HepG2 (cell line): ENCODE results near the gene RPL34. TPM values are rescaled to one million over a fixed set of nuclear protein-coding genes. Genes with fewer than 3 reads are reported as not detected.

ENCODE experiments used
- ATAC-seq: fragments of 200-7000 bp; cut with Tn5 transposase; 3 replicates; pipeline ENCODE4 v1.9.1; 2020; ENCODE audit warnings: mild to moderate bottlenecking, moderate library complexity
- BruUV-seq: library from RNA; stranded (reverse); fragments of 400-500 nt; replicated peaks from 2 replicates; lab custom pipeline; 2021; lab: Mats Ljungman, UMichigan
- CTCF ChIA-PET: fragments of 300-600 bp; formaldehyde crosslinking; extraction: SDS; loops from one replicate; lab custom pipeline; 2021; ENCODE audit warnings: low total read pairs, inconsistent platforms, low intra/inter-chr PET ratio; lab: Yijun Ruan, JAX
- POLR2A ChIA-PET: fragments of 350-600 bp; sonication (Branson Sonifier 250); formaldehyde crosslinking; loops from one replicate; lab custom pipeline; 2020; ENCODE audit warnings: antibody characterized with exemption, inconsistent platforms; lab: Yijun Ruan, JAX
- DNase-seq: peaks from one replicate; pipeline ENCODE4 v3.0.0-alpha.2; 2015; ENCODE audit warnings: low spot score
- FAIRE-seq: peaks from 3 replicates; lab custom pipeline; 2011; peaks lifted over from hg19 to GRCh38; lab: Jason Lieb, UNC
- H2AFZ ChIP-seq: one replicate; pipeline ENCODE4 v1.6.1; 2011; ENCODE audit warnings: low read length, inconsistent platforms
- H3K27ac ChIP-seq: fragments of 300-600 bp; 3 replicates; pipeline ENCODE4 v1.8.0; 2011; ENCODE audit warnings: mixed run types, mild to moderate bottlenecking, mixed read lengths, low read length, inconsistent platforms; ENCODE audit not compliant: insufficient read depth; ENCODE audit errors: extremely low read length
- H3K27me3 ChIP-seq, 2 experiments: fragments of 200-600 bp in 1 of 2; 2 replicates in 1 of 2; 3 replicates in 1 of 2; pipeline versions ENCODE4 v1.6.0 to v1.8.0; 2011; ENCODE audit warnings: low read length in 2 of 2, mild to moderate bottlenecking in 2 of 2, moderate library complexity in 2 of 2, inconsistent platforms in 1 of 2; ENCODE audit not compliant: insufficient read depth in 2 of 2, control insufficient read depth in 1 of 2
- H3K36me3 ChIP-seq, 2 experiments: fragments of 200-600 bp in 1 of 2; replicated peaks in 1 of 2; 2 replicates in 1 of 2; 3 replicates in 1 of 2; pipeline versions ENCODE4 v1.5.1 to v1.8.0; 2011; ENCODE audit warnings: low read length in 2 of 2, inconsistent platforms in 1 of 2; ENCODE audit not compliant: insufficient read depth in 2 of 2, control insufficient read depth in 1 of 2
- H3K4me1 ChIP-seq: 2 replicates; pipeline ENCODE4 v1.5.1; 2012; ENCODE audit warnings: low read length, inconsistent platforms; ENCODE audit not compliant: insufficient read depth
- H3K4me2 ChIP-seq: 2 replicates; pipeline ENCODE4 v1.6.0; 2011; ENCODE audit warnings: low read depth, low read length, inconsistent platforms
- H3K4me3 ChIP-seq, 3 experiments: fragments of 200-600 bp in 1 of 3; sonication (generic), shearing (Covaris generic) in 1 of 3; replicated peaks in 1 of 3; 2 replicates each; pipeline ENCODE4 v1.5.1; 2011 to 2016; ENCODE audit warnings: low read length in 3 of 3, inconsistent platforms in 2 of 3, low read depth in 2 of 3, mild to moderate bottlenecking in 2 of 3, control low read depth in 1 of 3, mixed read lengths in 1 of 3; ENCODE audit not compliant: insufficient read depth in 1 of 3
- H3K79me2 ChIP-seq: one replicate; pipeline ENCODE4 v1.6.1; 2011; ENCODE audit warnings: low read length, inconsistent platforms; ENCODE audit not compliant: insufficient read depth
- H3K9ac ChIP-seq: 2 replicates; pipeline ENCODE4 v1.6.0; 2011; ENCODE audit warnings: mild to moderate bottlenecking, low read depth, low read length, inconsistent platforms; ENCODE audit not compliant: insufficient read depth
- H3K9me3 ChIP-seq: 2 replicates; pipeline ENCODE4 v1.5.1; 2012; ENCODE audit warnings: mild to moderate bottlenecking, low read length
- H4K20me1 ChIP-seq: 2 replicates; pipeline ENCODE4 v1.6.0; 2011; ENCODE audit warnings: inconsistent platforms, mild to moderate bottlenecking, low read length, moderate library complexity; ENCODE audit not compliant: insufficient read depth
- ETV5 ChIP-seq: IDR thresholded peaks from 2 replicates; pipeline ENCODE4 v1.6.1; 2018; ENCODE audit warnings: missing biosample characterization, missing genetic modification reagents, inconsistent platforms, borderline replicate concordance
- FOXK1 ChIP-seq: sonication (generic); formaldehyde crosslinking; IDR thresholded peaks from 2 replicates; pipeline ENCODE4 v1.4.0; 2020; ENCODE audit warnings: low read depth, missing genetic modification reagents, borderline replicate concordance
- FOXP4 ChIP-seq: sonication (generic); formaldehyde crosslinking; IDR thresholded peaks from 2 replicates; pipeline ENCODE4 v1.4.0; 2020; ENCODE audit warnings: missing genetic modification reagents
- GATAD2A ChIP-seq: IDR thresholded peaks from 2 replicates; pipeline ENCODE4 v1.6.1; 2016
- HMG20A ChIP-seq: IDR thresholded peaks from 2 replicates; pipeline ENCODE4 v1.6.1; 2016; ENCODE audit warnings: borderline replicate concordance
- IRF1 ChIP-seq: sonication (generic); formaldehyde crosslinking; IDR thresholded peaks from 2 replicates; pipeline ENCODE4 v1.4.0; 2020; ENCODE audit warnings: low read depth, mild to moderate bottlenecking, missing genetic modification reagents
- LBX2 ChIP-seq: sonication (generic); formaldehyde crosslinking; IDR thresholded peaks from 2 replicates; pipeline ENCODE4 v1.5.0; 2020; ENCODE audit warnings: missing genetic modification reagents, mild to moderate bottlenecking, borderline replicate concordance
- NFATC3 ChIP-seq: sonication (generic); formaldehyde crosslinking; IDR thresholded peaks from 2 replicates; pipeline ENCODE4 v1.5.1; 2020; ENCODE audit warnings: mild to moderate bottlenecking, missing genetic modification reagents
- PAWR ChIP-seq: sonication (generic); formaldehyde crosslinking; IDR thresholded peaks from 2 replicates; pipeline ENCODE4 v1.4.0; 2020; ENCODE audit warnings: missing genetic modification reagents, mild to moderate bottlenecking, borderline replicate concordance
- SMAD1 ChIP-seq: sonication (generic); formaldehyde crosslinking; IDR thresholded peaks from 2 replicates; pipeline ENCODE4 v1.4.0; 2020; ENCODE audit warnings: missing genetic modification reagents, low read depth, mild to moderate bottlenecking, borderline replicate concordance
- SMYD3 ChIP-seq: sonication (generic); formaldehyde crosslinking; IDR thresholded peaks from 2 replicates; pipeline ENCODE4 v1.8.1; 2023; ENCODE audit warnings: mild to moderate bottlenecking, missing genetic modification reagents
- STAG1 ChIP-seq: sonication (generic); formaldehyde crosslinking; IDR thresholded peaks from 2 replicates; pipeline ENCODE4 v1.4.0; 2020; ENCODE audit warnings: missing genetic modification reagents
- ZFX ChIP-seq: sonication (generic); formaldehyde crosslinking; IDR thresholded peaks from 2 replicates; pipeline ENCODE4 v1.4.0; 2020; ENCODE audit warnings: mild to moderate bottlenecking, low read depth, missing genetic modification reagents, moderate library complexity
- ZKSCAN5 ChIP-seq: sonication (generic); formaldehyde crosslinking; IDR thresholded peaks from 2 replicates; pipeline ENCODE4 v1.5.1; 2020; ENCODE audit warnings: mild to moderate bottlenecking, missing genetic modification reagents
- ZNF12 ChIP-seq: sonication (generic); formaldehyde crosslinking; IDR thresholded peaks from 2 replicates; pipeline ENCODE4 v1.5.0; 2020; ENCODE audit warnings: missing genetic modification reagents
- ZNF552 ChIP-seq: sonication (generic); formaldehyde crosslinking; IDR thresholded peaks from 2 replicates; pipeline ENCODE4 v1.9.0; 2022; ENCODE audit warnings: missing genetic modification reagents, mild to moderate bottlenecking, borderline replicate concordance
- ZNF570 ChIP-seq: sonication (generic); formaldehyde crosslinking; IDR thresholded peaks from 2 replicates; pipeline ENCODE4 v1.4.0; 2020; ENCODE audit warnings: mild to moderate bottlenecking, missing genetic modification reagents, borderline replicate concordance
- ZNF607 ChIP-seq: sonication (generic); formaldehyde crosslinking; IDR thresholded peaks from 2 replicates; pipeline ENCODE4 v1.5.1; 2020; ENCODE audit warnings: missing genetic modification reagents, mild to moderate bottlenecking, borderline replicate concordance
- ZNF660 ChIP-seq: sonication (generic); formaldehyde crosslinking; IDR thresholded peaks from 2 replicates; pipeline ENCODE4 v1.5.1; 2020; ENCODE audit warnings: mild to moderate bottlenecking, low read depth, missing genetic modification reagents, borderline replicate concordance
- WGBS: methylation state at CpG from one replicate; pipeline ENCODE4 v1.1.6; 2017; ENCODE audit warnings: low lambda C conversion rate; 5-methylcytosine and 5-hydroxymethylcytosine counted together
- in situ Hi-C: cut with HindIII; loops from 2 replicates; pipeline ENCODE4 v1.10.0; 2017; ENCODE audit warnings: low pct_unique_long_range_greater_than_20kb; ENCODE audit not compliant: extremely low pct_ligation_motif_present
- intact Hi-C: fragments of 100-400 bp; cut with micrococcal nuclease; formaldehyde crosslinking; loops from one replicate; pipeline ENCODE4 v1.10.0; 2022; ENCODE audit not compliant: unreplicated experiment
- polyA plus RNA-seq, 8 experiments: library from polyadenylated mRNA; depleted of rRNA in 3 of 8; stranded (reverse) in 7 of 8; unstranded in 1 of 8; fragments of >200 nt; fragmentation: Illumina TruSeq in 4 of 8; extraction: Trizol in 4 of 8; gene quantifications; 2 replicates each; pipeline versions ENCODE4 v1.2.1 to v1.2.3, GENCODE V29; 2011 to 2016; ENCODE audit warnings: low read depth in 4 of 8, missing spikeins in 1 of 8, mixed read lengths in 1 of 8; ENCODE audit not compliant: insufficient read depth in 1 of 8
- total RNA-seq, 5 experiments: library from RNA; depleted of rRNA; stranded (reverse); fragments of >200 nt; fragmentation: Illumina TruSeq; extraction: Trizol; gene quantifications; 2 replicates each; pipeline ENCODE4 v1.2.3, GENCODE V29; 2016; ENCODE audit warnings: low read depth in 1 of 5

Gene RPL34
- total and polyA plus RNA-seq, 2 of the 13 experiments (the other 11 are each of a cell fraction or from before 2014, with no cell fraction given), result 2,235 to 3,985 TPM

GRCh38 chr4:108601106-108601505, 19.3 kb upstream of the RPL34 start:
- ChIA-PET CTCF (no interaction called here), POLR2A (no interaction called here)
- DNase-seq, result no peak
- Histone ChIP-seq H3K27ac (no peak overlapping the region), H2AFZ (no peak overlapping the region), H3K79me2 (no peaks in the 10 kb centered on the region), H3K4me1 (no peaks in the 10 kb centered on the region), H3K4me3 (no peak overlapping the region), H3K9ac (no peak overlapping the region), H3K36me3 (no peaks in the 10 kb centered on the region), H3K27me3 (no peaks in the 10 kb centered on the region), H3K9me3 (no peaks in the 10 kb centered on the region), H4K20me1 (no peaks in the 10 kb centered on the region), H3K4me2 (no peak overlapping the region)
- WGBS, result 27% methylated on average over 3 of the region's 3 CpGs
- ATAC-seq, result no peak
- FAIRE-seq, result no peak
- BruUV-seq, result no TSS peak
- TF ChIP-seq IRF1 (CRISPR knock-in tag), result no peak
- TF ChIP-seq ZNF12, result no peak
- TF ChIP-seq FOXK1 (CRISPR knock-in tag), result no peak
- no peak for TF ChIP-seq ZNF552 (CRISPR knock-in tag)
- TF ChIP-seq ZNF660 (CRISPR knock-in tag), result no peak
- no peak for TF ChIP-seq PAWR (CRISPR knock-in tag)
- no peak for TF ChIP-seq HMG20A (CRISPR knock-in tag)
- TF ChIP-seq ZNF607 (CRISPR knock-in tag), result no peak
- no peak for TF ChIP-seq SMAD1 (CRISPR knock-in tag)
- TF ChIP-seq GATAD2A (CRISPR knock-in tag), result no peak
- no peak for TF ChIP-seq ZNF570 (CRISPR knock-in tag)
- TF ChIP-seq NFATC3 (CRISPR knock-in tag), result no peak
- TF ChIP-seq SMYD3 (CRISPR knock-in tag), result no peak
- no peak for TF ChIP-seq FOXP4
- TF ChIP-seq LBX2, result no peak
- no peak for TF ChIP-seq ZFX
- no peak for TF ChIP-seq ZKSCAN5
- no peak for TF ChIP-seq ETV5 (CRISPR knock-in tag)
- no peak for TF ChIP-seq STAG1 (CRISPR knock-in tag)
- intact Hi-C loops, result no loop called here
- in situ Hi-C loops, result no loop called here
